A673 (cell line): Measurements from ENCODE around the gene LDB2. TPM values are rescaled to one million over a fixed set of nuclear protein-coding genes. Genes with fewer than 3 reads are reported as not detected.

Experiments
- BruUV-seq: library from RNA; stranded (reverse); fragments of 400-500 nt; replicated peaks from 2 replicates; lab custom pipeline; 2021; lab: Mats Ljungman, UMichigan
- CTCF ChIA-PET: fragments of 300-600 bp; sonication (Branson Sonifier 250); formaldehyde crosslinking; loops from one replicate; lab custom pipeline; 2022; ENCODE audit warnings: antibody characterized with exemption; lab: Charles Lee
- POLR2A ChIA-PET: fragments of 300-600 bp; sonication (Branson Sonifier 250); formaldehyde crosslinking; loops from one replicate; lab custom pipeline; 2022; ENCODE audit warnings: antibody characterized with exemption; ENCODE audit not compliant: low non-redundant PET; lab: Charles Lee
- DNase-seq: peaks from one replicate; pipeline ENCODE4 v3.0.0-alpha.2; 2015; ENCODE audit warnings: low spot score
- H3K27ac ChIP-seq: fragments of 200-600 bp; sonication (generic); 2 replicates; pipeline ENCODE4 v1.5.1; 2016; ENCODE audit warnings: mixed run types, low read depth, mild to moderate bottlenecking, mixed read lengths, antibody characterized with exemption, low read length; ENCODE audit not compliant: poor library complexity, severe bottlenecking
- H3K27me3 ChIP-seq: fragments of 200-600 bp; sonication (generic); replicated peaks from 2 replicates; pipeline ENCODE4 v1.6.1; 2017; ENCODE audit warnings: mixed run types, low read depth, mild to moderate bottlenecking, mixed read lengths, antibody characterized with exemption, low read length; ENCODE audit not compliant: insufficient read depth, poor library complexity
- H3K36me3 ChIP-seq: fragments of 200-600 bp; sonication (generic); 2 replicates; pipeline ENCODE4 v1.6.1; 2016; ENCODE audit warnings: mixed run types, mild to moderate bottlenecking, mixed read lengths, antibody characterized with exemption, low read length; ENCODE audit not compliant: insufficient read depth, poor library complexity, severe bottlenecking
- H3K4me1 ChIP-seq: fragments of 200-600 bp; sonication (generic); 2 replicates; pipeline ENCODE4 v1.6.1; 2017; ENCODE audit warnings: mixed run types, mild to moderate bottlenecking, mixed read lengths, antibody characterized with exemption, low read length; ENCODE audit not compliant: insufficient read depth, poor library complexity, severe bottlenecking
- H3K4me3 ChIP-seq: fragments of 200-600 bp; sonication (generic); 2 replicates; pipeline ENCODE4 v1.5.1; 2016; ENCODE audit warnings: low read depth, mixed run types, mild to moderate bottlenecking, mixed read lengths, low read length; ENCODE audit not compliant: poor library complexity, severe bottlenecking
- H3K9me3 ChIP-seq: fragments of 200-600 bp; sonication (generic); 2 replicates; pipeline ENCODE4 v1.6.1; 2016; ENCODE audit warnings: mixed run types, low read depth, mild to moderate bottlenecking, mixed read lengths, antibody characterized with exemption, low read length; ENCODE audit not compliant: poor library complexity, severe bottlenecking
- CTCF ChIP-seq: fragments of 300-800, 200-600 bp; sonication (generic); conservative IDR thresholded peaks from 2 replicates; pipeline ENCODE4 v1.5.1; 2017; ENCODE audit warnings: low read depth, mild to moderate bottlenecking, antibody characterized with exemption, low read length, moderate library complexity, mixed read lengths
- EZH2 ChIP-seq: fragments of 200-600 bp; sonication (generic); IDR thresholded peaks from 2 replicates; pipeline ENCODE4 v1.6.1; 2017; ENCODE audit warnings: borderline replicate concordance, low read depth, mild to moderate bottlenecking, mixed read lengths, antibody characterized with exemption, low read length; ENCODE audit not compliant: poor library complexity, severe bottlenecking
- intact Hi-C: fragments of 100-400 bp; cut with micrococcal nuclease; formaldehyde crosslinking; loops from one replicate; pipeline ENCODE4 v1.10.0; 2022; ENCODE audit not compliant: unreplicated experiment
- total RNA-seq: library from RNA; stranded (reverse); gene quantifications from 2 replicates; pipeline ENCODE4 v1.2.3, GENCODE V29; 2021

The LDB2 gene
- total RNA-seq, 1 experiment from 2014 or later = 47.4 TPM

GRCh38 chr4:16663307-16663706 is 235.1 kb downstream of the LDB2 start:
- no peaks in the 10 kb centered on the region for H3K36me3 ChIP-seq
- CTCF ChIA-PET = no interaction called here

GRCh38 chr4:16661813-16662212 is 236.6 kb downstream of the LDB2 start:
- ChIA-PET POLR2A (no interaction called here), CTCF (no interaction called here)
- TF ChIP-seq EZH2 = no peak
- TF ChIP-seq CTCF = no peak
- Histone ChIP-seq H3K4me1 (peaks cover 9% of the 10 kb centered on the region), H3K36me3 (no peaks in the 10 kb centered on the region), H3K27ac (no peak overlapping the region), H3K27me3 (no peaks in the 10 kb centered on the region), H3K9me3 (no peaks in the 10 kb centered on the region), H3K4me3 (no peak overlapping the region)
- intact Hi-C loops = no loop called here
- DNase-seq = no peak
- BruUV-seq = no TSS peak

More at GRCh38 chr4:16663307-16663706, 235.1 kb downstream of the LDB2 start:
- POLR2A ChIA-PET = no interaction called here
- no peaks in the 10 kb centered on the region for H3K9me3 ChIP-seq
- DNase-seq = no peak
- H3K4me1 ChIP-seq = peaks cover 9% of the 10 kb centered on the region
- no TSS peak for BruUV-seq
- no peak overlapping the region for H3K4me3 ChIP-seq
- H3K27me3 ChIP-seq = no peaks in the 10 kb centered on the region
- TF ChIP-seq CTCF = no peak
- no peak for TF ChIP-seq EZH2
- intact Hi-C loops = no loop called here
- H3K27ac ChIP-seq = no peak overlapping the region

- no peak for DNase-seq
- ChIA-PET POLR2A (no interaction called here), CTCF (no interaction called here)
- no peak overlapping the region for H3K27ac ChIP-seq
- H3K4me3 ChIP-seq = no peak overlapping the region
- no peaks in the 10 kb centered on the region for H3K36me3 ChIP-seq
- no peaks in the 10 kb centered on the region for H3K9me3 ChIP-seq
- H3K4me1 ChIP-seq = peaks cover 9% of the 10 kb centered on the region
- H3K27me3 ChIP-seq = no peaks in the 10 kb centered on the region
- TF ChIP-seq EZH2 (no peak), CTCF (no peak)
- intact Hi-C loops = no loop called here
- BruUV-seq = no TSS peak
Observed at GRCh38 chr4:16660656-16661055, 237.8 kb downstream of the LDB2 start.
